ENCODE results near the gene FGD1.
A peak's percentile ranks its signal among the peaks of the same experiment; 100 is the strongest.
"Not testable (repeated sequence)": the region's sequence is repeated elsewhere in the genome, so short reads cannot be mapped to it uniquely, and the experiment has no call there.

Gene FGD1

DNA sequence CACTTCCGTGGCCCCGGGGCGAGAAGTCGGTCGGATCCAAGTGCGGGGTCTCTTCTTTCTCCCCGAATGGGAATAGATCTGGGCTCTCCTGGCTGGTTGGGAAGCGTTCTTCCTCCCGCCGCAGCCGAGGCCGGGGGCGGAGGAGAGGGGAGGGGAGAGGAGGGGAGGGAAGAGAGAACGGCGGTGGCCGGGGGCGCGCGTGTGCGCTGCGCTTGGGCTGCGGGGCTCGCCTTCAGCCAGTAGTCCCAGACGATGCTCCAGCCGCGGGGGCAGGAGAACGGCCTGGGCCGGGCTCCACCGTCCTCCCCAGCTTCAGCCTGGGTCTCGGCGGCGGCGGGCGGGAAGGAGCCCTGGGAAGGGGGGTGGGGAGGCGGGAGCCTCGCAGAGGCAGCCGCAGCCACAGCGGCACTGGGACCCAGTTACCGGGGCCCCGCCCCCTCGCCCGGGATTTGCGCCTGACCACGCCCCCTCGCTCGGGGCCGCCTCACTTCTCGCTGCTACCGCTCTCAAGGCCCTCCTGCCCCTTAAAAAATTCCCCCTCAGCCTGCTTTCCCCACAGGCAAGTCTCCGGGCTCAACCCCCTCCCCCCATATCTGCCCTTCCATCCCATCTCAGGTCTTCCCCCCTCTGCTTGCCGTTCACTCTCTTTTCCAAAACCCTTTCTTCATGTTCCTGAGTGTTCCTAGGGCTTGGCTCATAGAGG is at the start of gene FGD1:
Gene FGD1, minus strand, starts transcription at position 421 of the 703 bp plus-strand sequence. CDS start 802 bp downstream, outside the sequence.
- TF ChIP-seq, protein P1, sequence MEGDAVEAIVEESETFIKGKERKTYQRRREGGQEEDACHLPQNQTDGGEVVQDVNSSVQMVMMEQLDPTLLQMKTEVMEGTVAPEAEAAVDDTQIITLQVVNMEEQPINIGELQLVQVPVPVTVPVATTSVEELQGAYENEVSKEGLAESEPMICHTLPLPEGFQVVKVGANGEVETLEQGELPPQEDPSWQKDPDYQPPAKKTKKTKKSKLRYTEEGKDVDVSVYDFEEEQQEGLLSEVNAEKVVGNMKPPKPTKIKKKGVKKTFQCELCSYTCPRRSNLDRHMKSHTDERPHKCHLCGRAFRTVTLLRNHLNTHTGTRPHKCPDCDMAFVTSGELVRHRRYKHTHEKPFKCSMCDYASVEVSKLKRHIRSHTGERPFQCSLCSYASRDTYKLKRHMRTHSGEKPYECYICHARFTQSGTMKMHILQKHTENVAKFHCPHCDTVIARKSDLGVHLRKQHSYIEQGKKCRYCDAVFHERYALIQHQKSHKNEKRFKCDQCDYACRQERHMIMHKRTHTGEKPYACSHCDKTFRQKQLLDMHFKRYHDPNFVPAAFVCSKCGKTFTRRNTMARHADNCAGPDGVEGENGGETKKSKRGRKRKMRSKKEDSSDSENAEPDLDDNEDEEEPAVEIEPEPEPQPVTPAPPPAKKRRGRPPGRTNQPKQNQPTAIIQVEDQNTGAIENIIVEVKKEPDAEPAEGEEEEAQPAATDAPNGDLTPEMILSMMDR (IDR thresholded peaks at IDR 0.05; ENCODE audit: borderline replicate concordance, control extremely low read depth, extremely low read depth, insufficient read depth, missing control alignments): no peak
- DNase-seq (ENCODE audit: low spot score): peak; percentile 65
- in situ Hi-C loops (cut with MboI; ENCODE audit: low sequenced_read_pairs, unreplicated experiment): no loop called here

DNA sequence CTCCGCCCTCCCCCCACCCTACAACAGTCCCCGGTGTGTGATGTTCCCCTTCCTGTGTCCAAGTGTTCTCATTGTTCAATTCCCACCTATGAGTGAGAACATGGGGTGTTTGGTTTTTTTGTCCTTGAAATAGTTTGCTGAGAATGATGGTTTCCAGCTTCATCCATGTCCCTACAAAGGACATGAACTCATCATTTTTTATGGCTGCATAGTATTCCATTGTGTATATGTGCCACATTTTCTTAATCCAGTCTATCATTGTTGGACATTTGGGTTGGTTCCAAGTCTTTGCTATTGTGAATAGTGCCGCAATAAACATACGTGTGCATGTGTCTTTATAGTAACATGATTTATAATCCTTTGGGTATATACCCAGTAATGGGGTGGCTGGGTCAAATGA is 46.2 kb upstream of the FGD1 start:
- DNase-seq (ENCODE audit: low spot score); in situ Hi-C loops (cut with MboI; ENCODE audit: low sequenced_read_pairs, unreplicated experiment): not testable (repeated sequence)

DNA sequence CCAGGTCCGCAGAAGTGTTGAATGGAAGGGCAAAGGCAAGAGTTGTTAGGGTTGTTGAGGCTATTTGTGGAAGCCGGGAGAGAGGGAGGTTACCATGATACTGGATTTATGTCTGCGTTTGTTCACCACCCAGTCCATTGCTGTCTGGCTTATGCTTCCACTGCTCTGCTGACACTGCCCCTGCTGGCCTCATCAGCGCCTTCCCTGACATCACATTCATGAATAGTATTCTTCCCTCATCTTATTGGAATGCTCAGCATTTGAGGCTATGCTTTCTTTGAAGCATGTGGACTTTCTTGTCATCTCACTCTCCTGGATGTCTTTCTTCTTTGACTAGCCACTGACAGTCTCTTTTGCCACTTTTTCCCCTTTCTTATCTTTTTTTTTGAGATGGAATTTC is 44.3 kb upstream of the FGD1 start:
- TF ChIP-seq, protein P1 (IDR thresholded peaks at IDR 0.05; ENCODE audit: borderline replicate concordance, control extremely low read depth, extremely low read depth, insufficient read depth, missing control alignments): no peak
- in situ Hi-C loops (cut with MboI; ENCODE audit: low sequenced_read_pairs, unreplicated experiment): no loop called here
- no peak for DNase-seq (ENCODE audit: low spot score)

DNA sequence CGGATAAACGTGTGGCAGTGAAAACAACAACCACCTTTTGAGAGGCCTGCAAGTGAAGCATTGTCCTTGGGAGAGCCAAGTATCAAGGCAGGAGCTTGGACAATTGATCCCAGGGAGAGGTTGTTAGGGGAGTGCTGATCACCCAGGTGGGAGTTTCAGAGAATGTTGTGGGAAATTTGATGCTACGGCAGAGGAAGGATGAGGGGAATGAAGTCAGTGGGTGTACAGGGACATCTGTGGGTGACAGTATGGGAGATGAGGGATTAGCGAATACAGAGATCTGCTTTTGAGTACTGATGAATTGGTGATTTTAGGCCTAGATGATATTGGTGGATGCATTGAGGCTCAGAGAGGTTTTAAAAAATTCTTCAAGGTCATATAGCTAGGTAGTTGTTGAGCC is 38.2 kb upstream of the FGD1 start:
- in situ Hi-C loops (cut with MboI; ENCODE audit: low sequenced_read_pairs, unreplicated experiment): no loop called here
- DNase-seq (ENCODE audit: low spot score): no peak
- TF ChIP-seq, protein P1 (IDR thresholded peaks at IDR 0.05; ENCODE audit: borderline replicate concordance, control extremely low read depth, extremely low read depth, insufficient read depth, missing control alignments): no peak

DNA sequence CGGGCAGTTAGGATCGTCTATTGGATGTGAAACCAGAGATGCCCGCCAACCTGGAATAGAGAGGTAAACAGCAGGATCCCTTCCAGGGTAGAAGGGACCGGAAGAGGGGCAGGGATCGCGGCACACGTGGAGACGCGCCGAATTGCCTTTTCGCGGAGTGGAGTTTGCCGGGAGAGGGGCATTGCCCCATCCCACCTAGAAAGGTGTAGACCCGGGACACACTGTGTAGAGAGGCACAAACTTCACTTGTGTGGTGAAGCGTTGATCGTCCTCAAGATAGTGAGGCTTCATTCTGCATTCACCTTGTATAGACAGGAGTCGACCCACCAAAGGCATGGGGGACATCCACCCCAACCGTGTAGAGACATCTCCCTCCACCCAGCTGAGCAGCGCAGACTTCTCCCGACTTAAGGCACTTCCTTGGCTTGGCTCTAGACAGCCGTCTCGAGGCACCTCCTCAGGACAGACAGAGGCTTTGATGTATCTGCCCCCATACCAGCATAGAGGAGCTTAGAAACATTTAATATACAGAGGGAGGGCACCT is 34.4 kb upstream of the FGD1 start:
- TF ChIP-seq, protein P1 (IDR thresholded peaks at IDR 0.05; ENCODE audit: borderline replicate concordance, control extremely low read depth, extremely low read depth, insufficient read depth, missing control alignments): no peak
- DNase-seq (ENCODE audit: low spot score): no peak
- in situ Hi-C loops (cut with MboI; ENCODE audit: low sequenced_read_pairs, unreplicated experiment): no loop called here

DNA sequence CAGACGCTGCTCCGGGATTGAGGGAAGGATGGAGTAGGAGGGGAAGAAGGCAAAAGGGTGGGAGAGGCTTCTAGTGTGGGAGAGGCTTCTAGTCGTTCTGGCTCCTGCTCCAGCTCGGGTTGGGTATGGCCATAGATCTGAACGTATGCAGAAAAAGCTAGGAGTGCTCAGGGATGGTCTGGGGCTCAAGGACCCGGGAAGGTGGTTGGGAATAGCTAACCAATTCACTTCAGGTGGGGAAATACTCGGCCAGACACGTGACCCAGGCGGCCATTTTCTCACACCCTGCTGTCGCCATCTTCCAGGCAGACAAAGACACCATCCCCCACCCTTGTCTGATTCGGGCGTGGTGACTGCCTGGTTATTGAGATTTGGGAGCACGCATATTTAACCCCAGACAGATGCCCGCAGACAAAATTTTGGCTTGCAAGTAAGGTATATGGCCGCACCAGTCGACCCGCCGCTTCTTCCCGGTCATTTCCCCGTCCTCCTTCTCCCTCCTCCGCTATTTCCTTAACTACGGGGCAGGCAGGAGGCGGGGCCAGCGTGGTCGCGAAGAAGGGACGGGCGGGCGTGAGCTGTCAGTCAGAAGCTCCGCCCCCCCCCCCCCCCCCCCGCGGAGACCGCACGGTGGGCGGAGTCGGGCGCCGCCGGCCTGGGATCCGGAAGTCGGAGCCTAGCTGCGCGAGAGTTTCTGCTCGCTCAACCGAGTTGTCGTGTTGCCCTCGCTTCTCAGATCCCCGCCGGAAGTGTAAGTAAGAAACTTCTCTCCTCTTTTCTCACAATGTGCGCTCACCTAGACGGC is 33.7 kb upstream of the FGD1 start, which contains the start of gene GNL3L:
Gene GNL3L, plus strand, starts transcription at position 668 of the 805 bp plus-strand sequence. CDS start 2,348 bp downstream, outside the sequence.
- peak; percentile 87 for DNase-seq (ENCODE audit: low spot score)
- in situ Hi-C loops (cut with MboI; ENCODE audit: low sequenced_read_pairs, unreplicated experiment): no loop called here
- TF ChIP-seq, protein P1 (IDR thresholded peaks at IDR 0.05; ENCODE audit: borderline replicate concordance, control extremely low read depth, extremely low read depth, insufficient read depth, missing control alignments): no peak

All from GM13976 (cell line).